ENCODE measurements around the gene HSBP1L1. TPM values are rescaled to one million over a fixed set of nuclear protein-coding genes. Genes with fewer than 3 reads are reported as not detected.
"Not testable (repeated sequence)": the region's sequence is repeated elsewhere in the genome, so short reads cannot be mapped to it uniquely, and the experiment has no call there.

The HSBP1L1 gene
- total and polyA plus RNA-seq, 4 donors, result 12.2 to 61.0 (median 26.4) TPM

DNA sequence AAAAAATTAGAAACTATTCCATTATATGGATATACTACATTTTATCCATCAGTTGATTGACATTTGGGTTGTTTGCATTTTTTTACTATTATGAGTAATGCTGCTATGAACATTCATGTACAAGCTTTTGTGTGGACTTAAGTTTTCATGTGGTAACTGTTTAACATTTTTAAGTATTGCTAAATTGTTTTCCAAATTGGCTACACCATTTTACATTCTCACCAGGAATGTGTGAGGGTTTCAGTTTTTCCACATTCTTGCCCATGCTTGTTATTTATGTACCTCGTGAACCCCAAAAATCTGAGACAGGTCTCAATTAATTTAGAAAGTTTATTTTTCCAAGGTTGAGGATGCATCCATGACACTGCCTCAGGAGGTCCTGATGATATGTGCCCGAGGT, 27.1 kb downstream of the HSBP1L1 start (continued):
- TF ChIP-seq, protein P1, sequence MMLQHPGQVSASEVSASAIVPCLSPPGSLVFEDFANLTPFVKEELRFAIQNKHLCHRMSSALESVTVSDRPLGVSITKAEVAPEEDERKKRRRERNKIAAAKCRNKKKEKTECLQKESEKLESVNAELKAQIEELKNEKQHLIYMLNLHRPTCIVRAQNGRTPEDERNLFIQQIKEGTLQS (IDR thresholded peaks at IDR 0.05), result no peak
- TF ChIP-seq RAD21 (IDR thresholded peaks at IDR 0.05) (no peak), SP1 (IDR thresholded peaks at IDR 0.05) (no peak), FOXA2 (IDR thresholded peaks at IDR 0.05) (no peak), NR2F2 (IDR thresholded peaks at IDR 0.05) (no peak)
- TF ChIP-seq, protein P2, sequence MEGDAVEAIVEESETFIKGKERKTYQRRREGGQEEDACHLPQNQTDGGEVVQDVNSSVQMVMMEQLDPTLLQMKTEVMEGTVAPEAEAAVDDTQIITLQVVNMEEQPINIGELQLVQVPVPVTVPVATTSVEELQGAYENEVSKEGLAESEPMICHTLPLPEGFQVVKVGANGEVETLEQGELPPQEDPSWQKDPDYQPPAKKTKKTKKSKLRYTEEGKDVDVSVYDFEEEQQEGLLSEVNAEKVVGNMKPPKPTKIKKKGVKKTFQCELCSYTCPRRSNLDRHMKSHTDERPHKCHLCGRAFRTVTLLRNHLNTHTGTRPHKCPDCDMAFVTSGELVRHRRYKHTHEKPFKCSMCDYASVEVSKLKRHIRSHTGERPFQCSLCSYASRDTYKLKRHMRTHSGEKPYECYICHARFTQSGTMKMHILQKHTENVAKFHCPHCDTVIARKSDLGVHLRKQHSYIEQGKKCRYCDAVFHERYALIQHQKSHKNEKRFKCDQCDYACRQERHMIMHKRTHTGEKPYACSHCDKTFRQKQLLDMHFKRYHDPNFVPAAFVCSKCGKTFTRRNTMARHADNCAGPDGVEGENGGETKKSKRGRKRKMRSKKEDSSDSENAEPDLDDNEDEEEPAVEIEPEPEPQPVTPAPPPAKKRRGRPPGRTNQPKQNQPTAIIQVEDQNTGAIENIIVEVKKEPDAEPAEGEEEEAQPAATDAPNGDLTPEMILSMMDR (IDR thresholded peaks at IDR 0.05; ENCODE audit: low read depth, low read length, missing input control), result no peak
- TF ChIP-seq, protein P3, sequence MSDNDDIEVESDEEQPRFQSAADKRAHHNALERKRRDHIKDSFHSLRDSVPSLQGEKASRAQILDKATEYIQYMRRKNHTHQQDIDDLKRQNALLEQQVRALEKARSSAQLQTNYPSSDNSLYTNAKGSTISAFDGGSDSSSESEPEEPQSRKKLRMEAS (IDR thresholded peaks at IDR 0.05), result no peak

DNA sequence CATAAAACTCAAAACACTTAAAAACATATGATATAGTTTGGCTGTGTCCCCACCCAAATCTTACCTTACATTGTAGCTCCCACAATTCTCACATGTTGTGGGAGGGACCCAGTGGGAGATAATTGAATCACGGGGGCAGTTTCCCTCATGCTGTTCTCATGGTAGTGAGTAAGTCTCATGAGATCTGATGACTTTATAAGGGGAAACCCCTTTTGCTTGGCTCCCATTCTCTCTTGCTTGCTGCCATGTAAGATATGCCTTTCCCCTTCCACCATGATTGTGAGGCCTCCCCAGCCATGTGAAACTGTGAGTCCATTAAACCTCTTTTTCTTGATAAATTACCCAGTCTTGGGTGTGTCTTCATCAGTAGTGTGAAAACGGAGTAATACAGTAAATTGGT, 35.3 kb downstream of the HSBP1L1 start:
- H3K9me3 ChIP-seq (ENCODE audit: control insufficient read depth in 4 of 4, low read length in 3 of 4); H3K27me3 ChIP-seq (ENCODE audit: control insufficient read depth in 4 of 4, insufficient read depth in 4 of 4, low read length in 3 of 4); H3K36me3 ChIP-seq (ENCODE audit: control insufficient read depth in 4 of 4, insufficient read depth in 3 of 4, low read depth in 1 of 4, low read length in 3 of 4); H3K27ac ChIP-seq (ENCODE audit: low read depth in 1 of 2, low read length in 2 of 2); H3K9ac ChIP-seq (ENCODE audit: low read depth in 1 of 2, low read length in 2 of 2); H3K4me3 ChIP-seq (ENCODE audit: low read depth in 1 of 3, low read length in 3 of 3); DNase-seq (ENCODE audit: low spot score); H3K4me1 ChIP-seq (ENCODE audit: control insufficient read depth in 4 of 4, insufficient read depth in 4 of 4, low read length in 3 of 4): not testable (repeated sequence)
- 84% methylated on average over 2 of the region's 2 CpGs for WGBS

DNA sequence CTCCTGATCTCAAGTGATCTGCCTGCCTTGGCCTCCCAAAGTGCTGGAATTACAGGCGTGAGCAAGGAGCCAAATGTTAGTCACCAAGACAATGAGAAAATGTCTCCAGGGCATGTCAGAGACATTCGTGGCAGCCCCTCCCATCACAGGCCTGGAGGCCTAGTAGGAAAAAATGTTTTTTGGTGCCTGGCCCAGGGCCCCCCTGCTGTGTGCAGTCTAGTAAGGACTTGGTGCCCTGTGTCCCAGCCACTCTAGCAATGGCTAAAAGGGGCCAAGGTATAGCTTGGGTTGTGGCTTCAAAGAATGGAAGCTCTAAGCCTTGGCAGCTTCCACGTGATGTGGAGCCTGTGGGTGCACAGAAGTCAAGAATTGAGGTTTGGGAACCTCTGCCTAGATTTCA, 36.4 kb downstream of the HSBP1L1 start:
- H3K36me3 ChIP-seq (ENCODE audit: control insufficient read depth in 4 of 4, insufficient read depth in 3 of 4, low read depth in 1 of 4, low read length in 3 of 4), result no peaks in the 10 kb centered on the region
- H3K4me3 ChIP-seq (ENCODE audit: low read depth in 1 of 3, low read length in 3 of 3), result no peak overlapping the region
- no peaks in the 10 kb centered on the region for H3K9me3 ChIP-seq (ENCODE audit: control insufficient read depth in 4 of 4, low read length in 3 of 4)
- H3K9ac ChIP-seq (ENCODE audit: low read depth in 1 of 2, low read length in 2 of 2), result no peak overlapping the region
- no peaks in the 10 kb centered on the region for H3K4me1 ChIP-seq (ENCODE audit: control insufficient read depth in 4 of 4, insufficient read depth in 4 of 4, low read length in 3 of 4)
- 82% methylated on average over 3 of the region's 3 CpGs for WGBS
- TF ChIP-seq, protein P3 (IDR thresholded peaks at IDR 0.05), result no peak
- no peaks in the 10 kb centered on the region for H3K27me3 ChIP-seq (ENCODE audit: control insufficient read depth in 4 of 4, insufficient read depth in 4 of 4, low read length in 3 of 4)
- H3K27ac ChIP-seq (ENCODE audit: low read depth in 1 of 2, low read length in 2 of 2), result no peak overlapping the region
- DNase-seq (ENCODE audit: low spot score), result no peak

DNA sequence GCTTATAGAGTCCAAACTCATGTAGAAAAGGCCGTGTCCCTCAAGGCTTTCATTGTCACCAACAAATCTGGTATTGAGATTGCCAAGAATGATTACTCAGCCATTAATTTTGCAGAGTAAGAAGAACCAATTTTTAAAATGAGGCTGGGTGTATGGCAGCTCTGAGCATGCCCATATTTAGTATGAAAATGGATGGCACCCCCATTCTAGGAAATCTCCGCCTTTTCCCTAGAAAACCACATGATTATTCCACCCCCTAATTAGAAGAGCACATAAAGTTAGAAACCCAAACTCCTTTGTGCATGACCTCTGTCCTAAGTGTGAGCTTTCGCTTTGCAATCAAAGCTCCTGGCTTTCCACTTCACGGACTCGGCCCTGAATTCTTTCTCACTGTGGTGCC, 38.0 kb downstream of the HSBP1L1 start:
- H3K9ac ChIP-seq (ENCODE audit: low read depth in 1 of 2, low read length in 2 of 2), result no peak overlapping the region
- H3K4me1 ChIP-seq (ENCODE audit: control insufficient read depth in 4 of 4, insufficient read depth in 4 of 4, low read length in 3 of 4), result no peaks in the 10 kb centered on the region
- no peak for DNase-seq (ENCODE audit: low spot score)
- H3K9me3 ChIP-seq (ENCODE audit: control insufficient read depth in 4 of 4, low read length in 3 of 4), result no peaks in the 10 kb centered on the region
- H3K27me3 ChIP-seq (ENCODE audit: control insufficient read depth in 4 of 4, insufficient read depth in 4 of 4, low read length in 3 of 4), result no peaks in the 10 kb centered on the region
- no peak overlapping the region for H3K4me3 ChIP-seq (ENCODE audit: low read depth in 1 of 3, low read length in 3 of 3)
- no peaks in the 10 kb centered on the region for H3K36me3 ChIP-seq (ENCODE audit: control insufficient read depth in 4 of 4, insufficient read depth in 3 of 4, low read depth in 1 of 4, low read length in 3 of 4)
- TF ChIP-seq YY1 (IDR thresholded peaks at IDR 0.05), result no peak
- no peak for TF ChIP-seq TAF1 (conservative IDR thresholded peaks at IDR 0.05)
- TF ChIP-seq GABPA (IDR thresholded peaks at IDR 0.05 in 1 of 2, conservative IDR thresholded peaks at IDR 0.05 in 1 of 2), result no peak
- no peak for TF ChIP-seq EGR1 (IDR thresholded peaks at IDR 0.05; ENCODE audit: low read depth in 2 of 2)
- TF ChIP-seq, protein P4, sequence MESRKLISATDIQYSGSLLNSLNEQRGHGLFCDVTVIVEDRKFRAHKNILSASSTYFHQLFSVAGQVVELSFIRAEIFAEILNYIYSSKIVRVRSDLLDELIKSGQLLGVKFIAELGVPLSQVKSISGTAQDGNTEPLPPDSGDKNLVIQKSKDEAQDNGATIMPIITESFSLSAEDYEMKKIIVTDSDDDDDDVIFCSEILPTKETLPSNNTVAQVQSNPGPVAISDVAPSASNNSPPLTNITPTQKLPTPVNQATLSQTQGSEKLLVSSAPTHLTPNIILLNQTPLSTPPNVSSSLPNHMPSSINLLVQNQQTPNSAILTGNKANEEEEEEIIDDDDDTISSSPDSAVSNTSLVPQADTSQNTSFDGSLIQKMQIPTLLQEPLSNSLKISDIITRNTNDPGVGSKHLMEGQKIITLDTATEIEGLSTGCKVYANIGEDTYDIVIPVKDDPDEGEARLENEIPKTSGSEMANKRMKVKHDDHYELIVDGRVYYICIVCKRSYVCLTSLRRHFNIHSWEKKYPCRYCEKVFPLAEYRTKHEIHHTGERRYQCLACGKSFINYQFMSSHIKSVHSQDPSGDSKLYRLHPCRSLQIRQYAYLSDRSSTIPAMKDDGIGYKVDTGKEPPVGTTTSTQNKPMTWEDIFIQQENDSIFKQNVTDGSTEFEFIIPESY (IDR thresholded peaks at IDR 0.05), result no peak
- TF ChIP-seq, protein P3 (IDR thresholded peaks at IDR 0.05), result no peak
- TF ChIP-seq FOXA2 (IDR thresholded peaks at IDR 0.05), result no peak
- no peak for TF ChIP-seq HNF4G (IDR thresholded peaks at IDR 0.05)
- TF ChIP-seq, protein P5, sequence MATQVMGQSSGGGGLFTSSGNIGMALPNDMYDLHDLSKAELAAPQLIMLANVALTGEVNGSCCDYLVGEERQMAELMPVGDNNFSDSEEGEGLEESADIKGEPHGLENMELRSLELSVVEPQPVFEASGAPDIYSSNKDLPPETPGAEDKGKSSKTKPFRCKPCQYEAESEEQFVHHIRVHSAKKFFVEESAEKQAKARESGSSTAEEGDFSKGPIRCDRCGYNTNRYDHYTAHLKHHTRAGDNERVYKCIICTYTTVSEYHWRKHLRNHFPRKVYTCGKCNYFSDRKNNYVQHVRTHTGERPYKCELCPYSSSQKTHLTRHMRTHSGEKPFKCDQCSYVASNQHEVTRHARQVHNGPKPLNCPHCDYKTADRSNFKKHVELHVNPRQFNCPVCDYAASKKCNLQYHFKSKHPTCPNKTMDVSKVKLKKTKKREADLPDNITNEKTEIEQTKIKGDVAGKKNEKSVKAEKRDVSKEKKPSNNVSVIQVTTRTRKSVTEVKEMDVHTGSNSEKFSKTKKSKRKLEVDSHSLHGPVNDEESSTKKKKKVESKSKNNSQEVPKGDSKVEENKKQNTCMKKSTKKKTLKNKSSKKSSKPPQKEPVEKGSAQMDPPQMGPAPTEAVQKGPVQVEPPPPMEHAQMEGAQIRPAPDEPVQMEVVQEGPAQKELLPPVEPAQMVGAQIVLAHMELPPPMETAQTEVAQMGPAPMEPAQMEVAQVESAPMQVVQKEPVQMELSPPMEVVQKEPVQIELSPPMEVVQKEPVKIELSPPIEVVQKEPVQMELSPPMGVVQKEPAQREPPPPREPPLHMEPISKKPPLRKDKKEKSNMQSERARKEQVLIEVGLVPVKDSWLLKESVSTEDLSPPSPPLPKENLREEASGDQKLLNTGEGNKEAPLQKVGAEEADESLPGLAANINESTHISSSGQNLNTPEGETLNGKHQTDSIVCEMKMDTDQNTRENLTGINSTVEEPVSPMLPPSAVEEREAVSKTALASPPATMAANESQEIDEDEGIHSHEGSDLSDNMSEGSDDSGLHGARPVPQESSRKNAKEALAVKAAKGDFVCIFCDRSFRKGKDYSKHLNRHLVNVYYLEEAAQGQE (IDR thresholded peaks at IDR 0.05), result no peak
- TF ChIP-seq, protein P2 (IDR thresholded peaks at IDR 0.05; ENCODE audit: low read depth, low read length, missing input control), result no peak
- TF ChIP-seq NR2F2 (IDR thresholded peaks at IDR 0.05), result no peak
- TF ChIP-seq RXRA (IDR thresholded peaks at IDR 0.05), result no peak
- WGBS, result 95% methylated on average over 5 of the region's 5 CpGs
- no peak overlapping the region for H3K27ac ChIP-seq (ENCODE audit: low read depth in 1 of 2, low read length in 2 of 2)
